HG02642 (cell line): ENCODE measurements around the gene SLC25A39.
"Not testable (repeated sequence)": the region's sequence is repeated elsewhere in the genome, so short reads cannot be mapped to it uniquely, and the experiment has no call there.

Source experiments
- ATAC-seq: cut with Tn5 transposase; IDR thresholded peaks from one replicate; pipeline ENCODE4 v1.9.1; 2021; ENCODE audit warnings: mild to moderate bottlenecking; ENCODE audit not compliant: unreplicated experiment, poor library complexity

Gene SLC25A39

GRCh38 chr17:44324571-44325275 is at the start of gene SLC25A39:
SLC25A39 (minus strand) TSS chr17:44324823; CDS start chr17:44323562, 1,261 bp downstream.
- peak; percentile 77 for ATAC-seq

GRCh38 chr17:44372036-44372435 is 47.4 kb upstream of the SLC25A39 start:
- no peak for ATAC-seq

GRCh38 chr17:44369414-44370023 is 44.9 kb upstream of the SLC25A39 start:
- ATAC-seq = not testable (repeated sequence)

- not testable (repeated sequence) for ATAC-seq
Measured at GRCh38 chr17:44368391-44369243, 44.0 kb upstream of the SLC25A39 start.

GRCh38 chr17:44367231-44367979 is 42.8 kb upstream of the SLC25A39 start:
- ATAC-seq = no peak

- ATAC-seq = not testable (repeated sequence)
Measured at GRCh38 chr17:44365051-44365450, 40.4 kb upstream of the SLC25A39 start.

- peak; percentile 67 for ATAC-seq
Measured at GRCh38 chr17:44363613-44364159, 39.1 kb upstream of the SLC25A39 start, which contains the start of gene FAM171A2. FAM171A2 (minus strand) TSS chr17:44363853; CDS start chr17:44363714, 139 bp downstream.

- peak; percentile 20 for ATAC-seq
Measured at GRCh38 chr17:44362949-44363612, 38.5 kb upstream of the SLC25A39 start.

- ATAC-seq = no peak
Measured at GRCh38 chr17:44362459-44362948, 37.9 kb upstream of the SLC25A39 start.

GRCh38 chr17:44361292-44362260 is 37.0 kb upstream of the SLC25A39 start:
- no peak for ATAC-seq

GRCh38 chr17:44360826-44361225 is 36.2 kb upstream of the SLC25A39 start:
- no peak for ATAC-seq

- ATAC-seq = no peak
Measured at GRCh38 chr17:44360144-44360533, 35.5 kb upstream of the SLC25A39 start.

GRCh38 chr17:44359458-44360143 is 35.0 kb upstream of the SLC25A39 start:
- no peak for ATAC-seq

- no peak for ATAC-seq
Measured at GRCh38 chr17:44359006-44359405, 34.4 kb upstream of the SLC25A39 start.

GRCh38 chr17:44358066-44358465 is 33.4 kb upstream of the SLC25A39 start:
- ATAC-seq = no peak

- ATAC-seq = no peak
Measured at GRCh38 chr17:44356241-44356640, 31.6 kb upstream of the SLC25A39 start.

GRCh38 chr17:44355642-44356099 is 31.0 kb upstream of the SLC25A39 start:
- no peak for ATAC-seq
